SK-N-SH (cell line): ENCODE measurements around the gene ZNF777.

Source experiments
- CTCF ChIP-seq: fragments of 200-600 bp; sonication (generic); IDR thresholded peaks from 2 replicates; pipeline ENCODE4 v1.6.1; 2017; ENCODE audit warnings: antibody characterized with exemption, mild to moderate bottlenecking, moderate library complexity
- EP300 ChIP-seq, 2 experiments: IDR thresholded peaks; 2 replicates each; pipeline versions ENCODE4 v1.4.0 to v1.6.1; 2012; ENCODE audit warnings: borderline replicate concordance in 1 of 2, low read depth in 1 of 2, low read length in 1 of 2
- EZH2phosphoT487 ChIP-seq: fragments of 200-600 bp; sonication (generic); IDR thresholded peaks from 2 replicates; pipeline ENCODE4 v1.6.1; 2017; ENCODE audit warnings: low read depth, mixed run types, mild to moderate bottlenecking, antibody characterized with exemption, moderate library complexity, borderline replicate concordance
- JUND ChIP-seq: IDR thresholded peaks from 2 replicates; pipeline ENCODE4 v1.4.0; 2012
- MXI1 ChIP-seq: IDR thresholded peaks from 2 replicates; pipeline ENCODE4 v1.6.1; 2012; ENCODE audit warnings: mild to moderate bottlenecking, low read depth, low read length, improper control_type of control experiment
- NRF1 ChIP-seq: IDR thresholded peaks from 2 replicates; pipeline ENCODE4 v1.6.1; 2012; ENCODE audit warnings: low read depth, mild to moderate bottlenecking, low read length
- POLR2AphosphoS5 ChIP-seq: IDR thresholded peaks from 2 replicates; pipeline ENCODE4 v1.6.1; 2012; ENCODE audit warnings: low read depth, low read length
- RAD21 ChIP-seq: IDR thresholded peaks from 2 replicates; pipeline ENCODE4 v1.6.1; 2012; ENCODE audit warnings: mild to moderate bottlenecking, low read length
- SMC3 ChIP-seq: IDR thresholded peaks from 2 replicates; pipeline ENCODE4 v1.6.1; 2012; ENCODE audit warnings: low read depth, low read length, improper control_type of control experiment
- USF2 ChIP-seq: fragments of 150-350 bp; IDR thresholded peaks from 2 replicates; pipeline ENCODE4 v1.6.1; 2017; ENCODE audit warnings: antibody characterized with exemption, low read length, low read depth, borderline replicate concordance
- YY1 ChIP-seq: IDR thresholded peaks from 2 replicates; pipeline ENCODE4 v1.4.0; 2012; ENCODE audit warnings: low read depth, mild to moderate bottlenecking
- ZBTB33 ChIP-seq: IDR thresholded peaks from 2 replicates; pipeline ENCODE4 v1.4.0; 2012; ENCODE audit warnings: low read depth, borderline replicate concordance

GRCh38 chr7:149404396-149404795 lies 56.5 kb downstream of the ZNF777 start:
- TF ChIP-seq POLR2AphosphoS5 (no peak), CTCF (no peak), MXI1 (no peak), EZH2phosphoT487 (no peak), JUND (no peak), YY1 (no peak), NRF1 (no peak), EP300 (IDR thresholded peaks at IDR 0.05; ENCODE audit: borderline replicate concordance in 1 of 2, low read depth in 1 of 2, low read length in 1 of 2) (no peak), SMC3 (no peak), RAD21 (no peak), ZBTB33 (no peak), USF2 (no peak)
